CD1c-positive myeloid dendritic cell (primary cell): ENCODE measurements around the gene CCDC197.
A peak's percentile ranks its signal among the peaks of the same experiment; 100 is the strongest.

Experiments
- DNase-seq: peaks from one replicate; pipeline ENCODE4 v3.0.0-alpha.2; 2016; ENCODE audit errors: extremely low spot score

The CCDC197 gene

GRCh38 chr14:93961620-93962019 is 35.5 kb upstream of the CCDC197 start:
- no peak for DNase-seq

- peak; percentile 85 for DNase-seq
These were observed 34.1 kb upstream of the CCDC197 start for GRCh38 chr14:93962701-93963601.

- DNase-seq: no peak
These were observed 33.4 kb upstream of the CCDC197 start for GRCh38 chr14:93963692-93964091.

GRCh38 chr14:93964281-93964680 is 32.8 kb upstream of the CCDC197 start:
- no peak for DNase-seq

- no peak for DNase-seq
These were observed 32.2 kb upstream of the CCDC197 start for GRCh38 chr14:93964820-93965286.

- peak; percentile 46 for DNase-seq
These were observed 31.7 kb upstream of the CCDC197 start for GRCh38 chr14:93965287-93965821.

- DNase-seq: peak; percentile 66
These were observed 31.1 kb upstream of the CCDC197 start for GRCh38 chr14:93965946-93966474.

GRCh38 chr14:93967637-93968250 is 29.4 kb upstream of the CCDC197 start:
- peak; percentile 89 for DNase-seq

GRCh38 chr14:93969082-93969828 is 27.8 kb upstream of the CCDC197 start:
- peak; percentile 15 for DNase-seq

GRCh38 chr14:93970585-93970964 is 26.5 kb upstream of the CCDC197 start:
- peak; percentile 56 for DNase-seq

- peak; percentile 65 for DNase-seq
These were observed 26.0 kb upstream of the CCDC197 start for GRCh38 chr14:93970965-93971634.

- DNase-seq: no peak
These were observed 25.5 kb upstream of the CCDC197 start for GRCh38 chr14:93971635-93972027.

GRCh38 chr14:93972618-93973205 is 24.4 kb upstream of the CCDC197 start:
- no peak for DNase-seq

GRCh38 chr14:93973607-93974006 is 23.5 kb upstream of the CCDC197 start:
- DNase-seq: no peak

GRCh38 chr14:93974299-93974698 is 22.8 kb upstream of the CCDC197 start:
- DNase-seq: no peak

GRCh38 chr14:93974833-93975232 is 22.3 kb upstream of the CCDC197 start:
- peak; percentile 86 for DNase-seq

GRCh38 chr14:93975791-93976476 is 21.2 kb upstream of the CCDC197 start:
- DNase-seq: no peak

GRCh38 chr14:93976477-93977057 is 20.5 kb upstream of the CCDC197 start, which contains the start of gene ASB2:
Gene ASB2 (minus strand): TSS chr14:93976570. CDS start chr14:93964539, 12,031 bp downstream.
- peak; percentile 42 for DNase-seq

- DNase-seq: no peak
These were observed 19.9 kb upstream of the CCDC197 start for GRCh38 chr14:93977171-93977570.
